Epidermal melanocyte (primary cell): ENCODE results near the gene ARHGAP31.
A peak's percentile ranks its signal among the peaks of the same experiment; 100 is the strongest.
"Not testable (repeated sequence)": the region's sequence is repeated elsewhere in the genome, so short reads cannot be mapped to it uniquely, and the experiment has no call there.

Source experiments
- DNase-seq: peaks from one replicate; pipeline ENCODE4 v3.0.0; 2011; ENCODE audit warnings: low spot score; ENCODE audit not compliant: insufficient read length

Gene ARHGAP31

GRCh38 chr3:119295816-119296726, 1.9 kb downstream of the ARHGAP31 start:
- no peak for DNase-seq

- no peak for DNase-seq
Observed at GRCh38 chr3:119296727-119297122, 2.5 kb downstream of the ARHGAP31 start.

GRCh38 chr3:119297169-119297568, 3.0 kb downstream of the ARHGAP31 start:
- no peak for DNase-seq

- no peak for DNase-seq
Observed at GRCh38 chr3:119298565-119298941, 4.4 kb downstream of the ARHGAP31 start.

- peak; percentile 43 for DNase-seq
Observed at GRCh38 chr3:119300991-119301391, 6.8 kb downstream of the ARHGAP31 start.

- DNase-seq, result no peak
Observed at GRCh38 chr3:119301662-119302061, 7.5 kb downstream of the ARHGAP31 start.

- no peak for DNase-seq
Observed at GRCh38 chr3:119302697-119303551, 8.7 kb downstream of the ARHGAP31 start.

- peak; percentile 65 for DNase-seq
Observed at GRCh38 chr3:119304201-119304713, 10.1 kb downstream of the ARHGAP31 start.

GRCh38 chr3:119305286-119305685, 11.1 kb downstream of the ARHGAP31 start:
- DNase-seq, result no peak

GRCh38 chr3:119306378-119306777, 12.2 kb downstream of the ARHGAP31 start:
- DNase-seq, result not testable (repeated sequence)

GRCh38 chr3:119308355-119308754, 14.2 kb downstream of the ARHGAP31 start:
- no peak for DNase-seq

- no peak for DNase-seq
Observed at GRCh38 chr3:119309591-119309990, 15.4 kb downstream of the ARHGAP31 start.

- DNase-seq, result peak; percentile 64
Observed at GRCh38 chr3:119310071-119310470, 15.9 kb downstream of the ARHGAP31 start.

- DNase-seq, result no peak
Observed at GRCh38 chr3:119311081-119311925, 17.1 kb downstream of the ARHGAP31 start.

GRCh38 chr3:119313461-119313860, 19.3 kb downstream of the ARHGAP31 start:
- DNase-seq, result no peak

GRCh38 chr3:119314821-119315220, 20.6 kb downstream of the ARHGAP31 start:
- DNase-seq, result no peak

- no peak for DNase-seq
Observed at GRCh38 chr3:119315600-119316312, 21.6 kb downstream of the ARHGAP31 start.

- no peak for DNase-seq
Observed at GRCh38 chr3:119316313-119316670, 22.1 kb downstream of the ARHGAP31 start.

- no peak for DNase-seq
Observed at GRCh38 chr3:119318876-119319275, 24.7 kb downstream of the ARHGAP31 start.

- no peak for DNase-seq
Observed at GRCh38 chr3:119319311-119319710, 25.1 kb downstream of the ARHGAP31 start.
